SK-N-SH (cell line): ENCODE measurements around the gene ZCCHC17.

Source experiments
- CTCF ChIP-seq: fragments of 200-600 bp; sonication (generic); IDR thresholded peaks from 2 replicates; pipeline ENCODE4 v1.6.1; 2017; ENCODE audit warnings: antibody characterized with exemption, mild to moderate bottlenecking, moderate library complexity
- EP300 ChIP-seq, 2 experiments: IDR thresholded peaks; 2 replicates each; pipeline versions ENCODE4 v1.4.0 to v1.6.1; 2012; ENCODE audit warnings: borderline replicate concordance in 1 of 2, low read depth in 1 of 2, low read length in 1 of 2
- EZH2phosphoT487 ChIP-seq: fragments of 200-600 bp; sonication (generic); IDR thresholded peaks from 2 replicates; pipeline ENCODE4 v1.6.1; 2017; ENCODE audit warnings: low read depth, mixed run types, mild to moderate bottlenecking, antibody characterized with exemption, moderate library complexity, borderline replicate concordance
- GABPA ChIP-seq: IDR thresholded peaks from 2 replicates; pipeline ENCODE4 v1.4.0; 2012; ENCODE audit warnings: low read depth, mild to moderate bottlenecking
- POLR2AphosphoS5 ChIP-seq: IDR thresholded peaks from 2 replicates; pipeline ENCODE4 v1.6.1; 2012; ENCODE audit warnings: low read depth, low read length
- SIN3A ChIP-seq: IDR thresholded peaks from 2 replicates; pipeline ENCODE4 v1.6.1; 2012; ENCODE audit warnings: low read depth, mild to moderate bottlenecking, low read length, moderate library complexity, borderline replicate concordance
- SMC3 ChIP-seq: IDR thresholded peaks from 2 replicates; pipeline ENCODE4 v1.6.1; 2012; ENCODE audit warnings: low read depth, low read length, improper control_type of control experiment
- TAF1 ChIP-seq: IDR thresholded peaks from 2 replicates; pipeline ENCODE4 v1.6.1; 2012; ENCODE audit warnings: low read depth, mild to moderate bottlenecking, low read length, moderate library complexity, borderline replicate concordance
- TEAD4 ChIP-seq: IDR thresholded peaks from 2 replicates; pipeline ENCODE4 v1.4.0; 2012; ENCODE audit warnings: mild to moderate bottlenecking, borderline replicate concordance; ENCODE audit not compliant: insufficient read depth
- USF1 ChIP-seq: IDR thresholded peaks from 2 replicates; pipeline ENCODE4 v1.4.0; 2012; ENCODE audit warnings: low read depth, borderline replicate concordance

- TF ChIP-seq TAF1, result no peak
- TF ChIP-seq POLR2AphosphoS5, result no peak
- no peak for TF ChIP-seq TEAD4
- no peak for TF ChIP-seq SIN3A
- TF ChIP-seq CTCF, result no peak
- TF ChIP-seq EZH2phosphoT487, result no peak
- no peak for TF ChIP-seq SMC3
- TF ChIP-seq EP300 (IDR thresholded peaks at IDR 0.05; ENCODE audit: borderline replicate concordance in 1 of 2, low read depth in 1 of 2, low read length in 1 of 2), result no peak
- no peak for TF ChIP-seq GABPA
- no peak for TF ChIP-seq USF1
These were observed 13.4 kb downstream of the ZCCHC17 start for GRCh38 chr1:31310198-31310597.
